Measurements from ENCODE around the gene FBXW11.

DNA sequence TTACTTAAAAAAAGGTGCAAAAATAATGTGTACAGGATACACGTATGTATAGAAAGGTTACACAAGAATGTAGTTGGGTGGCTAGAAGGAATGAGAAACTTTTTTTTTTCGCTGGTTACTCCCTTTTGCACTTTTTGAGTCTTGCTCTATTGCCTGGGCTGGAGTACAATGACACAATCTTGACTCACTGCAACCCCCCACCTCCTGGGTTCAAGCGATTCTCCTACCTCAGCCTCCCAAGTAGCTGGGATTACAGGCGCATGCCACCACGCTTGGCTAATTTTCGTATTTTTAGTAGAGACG is 15.8 kb downstream of the FBXW11 start:
- TF ChIP-seq POLR2A (IDR thresholded peaks at IDR 0.05; ENCODE audit: low read depth, low read length): no peak
- TF ChIP-seq POLR2AphosphoS5 (IDR thresholded peaks at IDR 0.05; ENCODE audit: low read depth, low read length): no peak

Data from GM12892 (cell line).